Progenitor cell of endocrine pancreas (in vitro differentiated cells): ENCODE measurements around the gene PCSK5. TPM values are rescaled to one million over a fixed set of nuclear protein-coding genes. Genes with fewer than 3 reads are reported as not detected.
"Not testable (repeated sequence)": the region's sequence is repeated elsewhere in the genome, so short reads cannot be mapped to it uniquely, and the experiment has no call there.

ENCODE experiments used
- DNase-seq: peaks from one replicate; pipeline ENCODE4 v3.0.0; 2021; ENCODE audit warnings: low spot score; ENCODE audit not compliant: unreplicated experiment
- H3K27ac Mint-ChIP-seq: 2 replicates; pipeline ENCODE4 v1.8.0; 2021; ENCODE audit warnings: mild to moderate bottlenecking, moderate library complexity, mixed read lengths
- H3K27me3 Mint-ChIP-seq: 2 replicates; pipeline ENCODE4 v1.8.0; 2021; ENCODE audit warnings: mixed read lengths
- H3K36me3 Mint-ChIP-seq: 2 replicates; pipeline ENCODE4 v1.8.0; 2022; ENCODE audit warnings: mixed read lengths; ENCODE audit not compliant: insufficient read depth
- H3K4me1 Mint-ChIP-seq: 2 replicates; pipeline ENCODE4 v1.8.0; 2021; ENCODE audit warnings: low read depth, mixed read lengths
- H3K4me3 Mint-ChIP-seq: 2 replicates; pipeline ENCODE4 v1.8.0; 2021; ENCODE audit warnings: low read depth, mild to moderate bottlenecking, moderate library complexity, mixed read lengths
- H3K9me3 Mint-ChIP-seq: 2 replicates; pipeline ENCODE4 v1.8.0; 2021; ENCODE audit warnings: low read depth, mixed read lengths
- CTCF ChIP-seq: fragments of 200-600 bp; sonication (generic); IDR thresholded peaks from one replicate; pipeline ENCODE4 v1.5.0; 2021; ENCODE audit warnings: antibody characterized with exemption, mild to moderate bottlenecking; ENCODE audit not compliant: unreplicated experiment
- total RNA-seq: library from RNA; stranded (reverse); gene quantifications from 2 replicates; pipeline ENCODE4 v1.2.1, GENCODE V29; 2021

The PCSK5 gene
- total RNA-seq, 1 donor from 2014 or later, result 7.3 TPM

- no peak overlapping the region for H3K27ac Mint-ChIP-seq
- no peaks in the 10 kb centered on the region for H3K27me3 Mint-ChIP-seq
- DNase-seq, result no peak
- no peak for TF ChIP-seq CTCF
- H3K9me3 Mint-ChIP-seq, result peaks cover 8% of the 10 kb centered on the region
- H3K4me1 Mint-ChIP-seq, result no peaks in the 10 kb centered on the region
- peaks cover 8% of the 10 kb centered on the region for H3K36me3 Mint-ChIP-seq
- H3K4me3 Mint-ChIP-seq, result no peak overlapping the region
Measured at GRCh38 chr9:76067696-76068095, 177.2 kb downstream of the PCSK5 start.

- TF ChIP-seq CTCF, result no peak
- H3K4me3 Mint-ChIP-seq, result no peak overlapping the region
- peaks cover 15% of the 10 kb centered on the region for H3K36me3 Mint-ChIP-seq
- no peak for DNase-seq
- peaks cover 5% of the 10 kb centered on the region for H3K4me1 Mint-ChIP-seq
- H3K27ac Mint-ChIP-seq, result no peak overlapping the region
- peaks cover 21% of the 10 kb centered on the region for H3K9me3 Mint-ChIP-seq
- H3K27me3 Mint-ChIP-seq, result no peaks in the 10 kb centered on the region
Measured at GRCh38 chr9:76077537-76077936, 187.1 kb downstream of the PCSK5 start.

- not testable (repeated sequence) for H3K4me1 Mint-ChIP-seq, H3K4me3 Mint-ChIP-seq, DNase-seq, H3K27me3 Mint-ChIP-seq, H3K27ac Mint-ChIP-seq
- Mint-ChIP-seq H3K9me3 (peaks cover 21% of the 10 kb centered on the region), H3K36me3 (peaks cover 15% of the 10 kb centered on the region)
Measured at GRCh38 chr9:76081281-76081680, 190.8 kb downstream of the PCSK5 start.

- Mint-ChIP-seq H3K27ac (no peak overlapping the region), H3K4me1 (peaks cover 2% of the 10 kb centered on the region), H3K27me3 (no peaks in the 10 kb centered on the region), H3K36me3 (peaks cover 15% of the 10 kb centered on the region), H3K9me3 (peaks cover 21% of the 10 kb centered on the region), H3K4me3 (no peak overlapping the region)
- no peak for DNase-seq
- no peak for TF ChIP-seq CTCF
Measured at GRCh38 chr9:76082057-76082456, 191.6 kb downstream of the PCSK5 start.

GRCh38 chr9:76085596-76085995 lies 195.1 kb downstream of the PCSK5 start:
- Mint-ChIP-seq H3K9me3 (no peaks in the 10 kb centered on the region), H3K4me3 (no peak overlapping the region), H3K27ac (no peak overlapping the region), H3K36me3 (no peaks in the 10 kb centered on the region), H3K27me3 (peaks cover 3% of the 10 kb centered on the region), H3K4me1 (peaks cover 6% of the 10 kb centered on the region)
- TF ChIP-seq CTCF, result no peak
- DNase-seq, result no peak

- DNase-seq, result no peak
- H3K27me3 Mint-ChIP-seq, result peaks cover 3% of the 10 kb centered on the region
- H3K4me3 Mint-ChIP-seq, result no peak overlapping the region
- H3K9me3 Mint-ChIP-seq, result no peaks in the 10 kb centered on the region
- H3K4me1 Mint-ChIP-seq, result peaks cover 6% of the 10 kb centered on the region
- TF ChIP-seq CTCF, result no peak
- H3K36me3 Mint-ChIP-seq, result no peaks in the 10 kb centered on the region
- no peak overlapping the region for H3K27ac Mint-ChIP-seq
Measured at GRCh38 chr9:76086539-76086938, 196.1 kb downstream of the PCSK5 start.
